ENCODE results near the gene CEP112. TPM values are rescaled to one million over a fixed set of nuclear protein-coding genes. Genes with fewer than 3 reads are reported as not detected.

Gene CEP112
- polyA plus RNA-seq, 1 donor (not counting 4 experiments of a cell fraction or from before 2014, with no cell fraction given) = 2.6 TPM

DNA sequence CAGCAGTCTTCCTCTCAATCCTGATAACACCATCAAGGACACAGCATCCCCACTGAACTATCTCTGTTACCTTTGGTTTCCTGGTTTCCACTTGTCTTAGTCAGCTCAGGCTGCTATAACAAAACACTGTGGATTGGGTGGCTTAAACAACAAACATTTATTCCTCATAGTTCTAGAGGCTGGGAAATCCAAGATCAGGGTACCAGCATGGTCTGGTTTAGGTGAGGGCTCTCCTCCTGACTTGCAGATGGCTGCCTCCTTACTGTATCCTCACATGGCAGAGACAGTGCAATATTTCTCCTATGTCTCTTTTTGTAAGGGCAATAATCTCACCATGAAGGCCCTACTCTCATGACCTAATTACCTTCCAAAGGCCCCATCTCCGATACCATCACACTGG is 527.2 kb downstream of the CEP112 start:
- no peaks in the 10 kb centered on the region for H3K79me2 ChIP-seq (ENCODE audit: control insufficient read depth, insufficient read depth, low read length)
- no peaks in the 10 kb centered on the region for H3K4me1 ChIP-seq (ENCODE audit: control insufficient read depth, extremely low read depth, insufficient read depth, low read length)
- FAIRE-seq (no peak), DNase-seq (ENCODE audit: low read depth, low spot score) (no peak)
- no peaks in the 10 kb centered on the region for H4K20me1 ChIP-seq (ENCODE audit: control insufficient read depth, extremely low read depth, insufficient read depth, low read length)
- no peaks in the 10 kb centered on the region for H3K9me1 ChIP-seq (ENCODE audit: control insufficient read depth, extremely low read depth, insufficient read depth, low read length)
- no peaks in the 10 kb centered on the region for H3K9me3 ChIP-seq (ENCODE audit: control insufficient read depth, low read depth, low read length)
- H3K27me3 ChIP-seq (ENCODE audit: control insufficient read depth, extremely low read depth, insufficient read depth, low read length) = no peaks in the 10 kb centered on the region
- dilution Hi-C loops (cut with MboI; ENCODE audit: extremely low pct_ligation_motif_present, low sequenced_read_pairs) = no loop called here
- H3K4me3 ChIP-seq (ENCODE audit: control insufficient read depth in 2 of 3, extremely low read depth in 1 of 3, insufficient read depth in 2 of 3, low read depth in 1 of 3, low read length in 3 of 3) = no peak overlapping the region
- H3K9ac ChIP-seq (ENCODE audit: control insufficient read depth, extremely low read depth, insufficient read depth, low read length) = no peak overlapping the region
- no peaks in the 10 kb centered on the region for H3K36me3 ChIP-seq (ENCODE audit: control insufficient read depth in 2 of 2, extremely low read depth in 1 of 2, insufficient read depth in 2 of 2, low read length in 2 of 2)
- no peak overlapping the region for H3K27ac ChIP-seq (ENCODE audit: control insufficient read depth, insufficient read depth, low read length)
- H2AFZ ChIP-seq (ENCODE audit: control insufficient read depth, low read length) = no peak overlapping the region
- no peak overlapping the region for H3K4me2 ChIP-seq (ENCODE audit: control insufficient read depth, extremely low read depth, insufficient read depth, low read depth, low read length)
- no peak for TF ChIP-seq EZH2 (IDR thresholded peaks at IDR 0.05; ENCODE audit: low read length)
- TF ChIP-seq, protein P1, sequence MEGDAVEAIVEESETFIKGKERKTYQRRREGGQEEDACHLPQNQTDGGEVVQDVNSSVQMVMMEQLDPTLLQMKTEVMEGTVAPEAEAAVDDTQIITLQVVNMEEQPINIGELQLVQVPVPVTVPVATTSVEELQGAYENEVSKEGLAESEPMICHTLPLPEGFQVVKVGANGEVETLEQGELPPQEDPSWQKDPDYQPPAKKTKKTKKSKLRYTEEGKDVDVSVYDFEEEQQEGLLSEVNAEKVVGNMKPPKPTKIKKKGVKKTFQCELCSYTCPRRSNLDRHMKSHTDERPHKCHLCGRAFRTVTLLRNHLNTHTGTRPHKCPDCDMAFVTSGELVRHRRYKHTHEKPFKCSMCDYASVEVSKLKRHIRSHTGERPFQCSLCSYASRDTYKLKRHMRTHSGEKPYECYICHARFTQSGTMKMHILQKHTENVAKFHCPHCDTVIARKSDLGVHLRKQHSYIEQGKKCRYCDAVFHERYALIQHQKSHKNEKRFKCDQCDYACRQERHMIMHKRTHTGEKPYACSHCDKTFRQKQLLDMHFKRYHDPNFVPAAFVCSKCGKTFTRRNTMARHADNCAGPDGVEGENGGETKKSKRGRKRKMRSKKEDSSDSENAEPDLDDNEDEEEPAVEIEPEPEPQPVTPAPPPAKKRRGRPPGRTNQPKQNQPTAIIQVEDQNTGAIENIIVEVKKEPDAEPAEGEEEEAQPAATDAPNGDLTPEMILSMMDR (optimal IDR thresholded peaks at IDR 0.05 in 1 of 3, IDR thresholded peaks at IDR 0.05 in 1 of 3, conservative IDR thresholded peaks at IDR 0.05 in 1 of 3; ENCODE audit: extremely low read depth in 1 of 3, insufficient read depth in 2 of 3, low read length in 3 of 3) = no peak

DNA sequence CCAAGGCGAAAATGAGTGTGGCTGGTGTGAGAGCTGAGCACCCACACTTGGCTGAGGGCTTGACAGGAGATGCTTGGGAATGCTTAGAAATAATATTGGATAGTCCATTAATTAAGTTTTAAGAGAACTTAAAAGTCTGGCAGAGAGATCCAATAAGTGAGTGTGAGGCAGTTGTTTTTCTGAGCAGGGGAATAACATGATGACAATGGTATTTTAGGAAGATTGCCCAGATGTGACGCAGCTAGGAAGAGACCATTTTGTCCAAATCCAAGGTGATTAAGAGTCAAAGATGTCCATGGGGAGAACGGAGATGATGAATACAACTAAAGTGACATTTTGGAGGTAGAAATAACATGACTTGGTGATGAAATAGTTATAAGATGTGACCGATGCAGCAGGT is 527.7 kb downstream of the CEP112 start:
- Histone ChIP-seq H4K20me1 (ENCODE audit: control insufficient read depth, extremely low read depth, insufficient read depth, low read length) (no peaks in the 10 kb centered on the region), H3K4me2 (ENCODE audit: control insufficient read depth, extremely low read depth, insufficient read depth, low read depth, low read length) (no peak overlapping the region), H3K4me1 (ENCODE audit: control insufficient read depth, extremely low read depth, insufficient read depth, low read length) (no peaks in the 10 kb centered on the region), H3K27me3 (ENCODE audit: control insufficient read depth, extremely low read depth, insufficient read depth, low read length) (no peaks in the 10 kb centered on the region), H3K9me3 (ENCODE audit: control insufficient read depth, low read depth, low read length) (no peaks in the 10 kb centered on the region), H2AFZ (ENCODE audit: control insufficient read depth, low read length) (no peak overlapping the region), H3K36me3 (ENCODE audit: control insufficient read depth in 2 of 2, extremely low read depth in 1 of 2, insufficient read depth in 2 of 2, low read length in 2 of 2) (no peaks in the 10 kb centered on the region), H3K9ac (ENCODE audit: control insufficient read depth, extremely low read depth, insufficient read depth, low read length) (no peak overlapping the region), H3K4me3 (ENCODE audit: control insufficient read depth in 2 of 3, extremely low read depth in 1 of 3, insufficient read depth in 2 of 3, low read depth in 1 of 3, low read length in 3 of 3) (no peak overlapping the region), H3K79me2 (ENCODE audit: control insufficient read depth, insufficient read depth, low read length) (no peaks in the 10 kb centered on the region), H3K27ac (ENCODE audit: control insufficient read depth, insufficient read depth, low read length) (no peak overlapping the region), H3K9me1 (ENCODE audit: control insufficient read depth, extremely low read depth, insufficient read depth, low read length) (no peaks in the 10 kb centered on the region)
- DNase-seq (ENCODE audit: low read depth, low spot score) (no peak), FAIRE-seq (no peak)
- no peak for TF ChIP-seq EZH2 (IDR thresholded peaks at IDR 0.05; ENCODE audit: low read length)
- TF ChIP-seq, protein P1 (optimal IDR thresholded peaks at IDR 0.05 in 1 of 3, IDR thresholded peaks at IDR 0.05 in 1 of 3, conservative IDR thresholded peaks at IDR 0.05 in 1 of 3; ENCODE audit: extremely low read depth in 1 of 3, insufficient read depth in 2 of 3, low read length in 3 of 3) = no peak
- dilution Hi-C loops (cut with MboI; ENCODE audit: extremely low pct_ligation_motif_present, low sequenced_read_pairs) = no loop called here

All from keratinocyte (primary cell).